Rectal smooth muscle tissue (tissue), 1 donor: ENCODE measurements around the gene SAMD15.

Experiments used
- H3K27ac ChIP-seq: one replicate; pipeline ENCODE4 v1.7.0; 2013; ENCODE audit warnings: low read depth, low read length, inconsistent platforms
- H3K27me3 ChIP-seq: one replicate; pipeline ENCODE4 v1.7.0; 2013; ENCODE audit warnings: low read length; ENCODE audit not compliant: control insufficient read depth, insufficient read depth
- H3K36me3 ChIP-seq: one replicate; pipeline ENCODE4 v1.7.0; 2013; ENCODE audit warnings: low read length; ENCODE audit not compliant: control insufficient read depth, insufficient read depth
- H3K4me1 ChIP-seq: one replicate; pipeline ENCODE4 v1.7.0; 2013; ENCODE audit warnings: low read length; ENCODE audit not compliant: control insufficient read depth, insufficient read depth
- H3K4me3 ChIP-seq: one replicate; pipeline ENCODE4 v1.7.0; 2013; ENCODE audit warnings: low read length
- H3K9ac ChIP-seq: one replicate; pipeline ENCODE4 v1.7.0; 2013; ENCODE audit warnings: low read length

The SAMD15 gene

DNA sequence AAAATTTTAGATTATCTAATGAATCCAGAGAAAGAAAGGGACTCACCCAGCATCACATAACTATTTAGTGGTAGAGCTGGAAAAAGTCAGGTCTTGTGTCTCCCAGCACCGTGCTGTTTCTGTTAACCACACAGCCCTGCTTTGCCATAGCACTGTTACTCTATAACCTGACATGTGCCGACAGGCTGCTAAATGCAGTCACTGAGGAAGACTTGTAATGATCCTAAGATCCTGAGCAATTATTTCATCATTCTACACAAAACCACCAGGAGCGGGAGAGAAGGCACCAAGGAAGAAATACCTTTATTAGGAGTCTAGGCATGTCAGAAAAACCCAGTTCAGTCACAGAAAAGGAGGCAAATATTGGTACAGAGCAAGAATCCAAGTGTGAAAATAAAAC is 49.2 kb downstream of the SAMD15 start:
- no peak overlapping the region for H3K9ac ChIP-seq
- H3K27me3 ChIP-seq = no peaks in the 10 kb centered on the region
- no peak overlapping the region for H3K27ac ChIP-seq
- no peak overlapping the region for H3K4me3 ChIP-seq
- H3K4me1 ChIP-seq = no peaks in the 10 kb centered on the region
- H3K36me3 ChIP-seq = peaks cover 40% of the 10 kb centered on the region

DNA sequence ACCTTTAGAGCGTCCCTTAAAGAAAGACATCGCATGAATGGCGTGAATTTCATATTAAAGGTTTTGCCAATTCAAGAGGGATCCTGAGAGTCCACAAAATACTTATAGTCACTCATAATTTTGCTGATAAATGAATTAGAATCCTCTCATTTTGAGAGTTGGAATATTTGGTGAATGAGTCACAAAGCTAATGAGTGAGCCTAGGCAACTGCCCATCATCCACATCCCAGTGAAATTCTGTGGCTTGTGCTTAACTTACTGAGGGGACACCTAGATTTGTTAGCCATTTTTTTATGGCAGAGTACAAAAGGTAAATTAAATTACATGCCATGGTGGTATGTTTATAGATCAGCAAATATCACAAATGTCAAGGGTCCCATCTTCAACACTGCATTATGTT is 58.9 kb downstream of the SAMD15 start:
- Histone ChIP-seq H3K27me3 (no peaks in the 10 kb centered on the region), H3K36me3 (peaks cover 20% of the 10 kb centered on the region), H3K4me1 (no peaks in the 10 kb centered on the region), H3K4me3 (no peak overlapping the region), H3K9ac (no peak overlapping the region), H3K27ac (no peak overlapping the region)

DNA sequence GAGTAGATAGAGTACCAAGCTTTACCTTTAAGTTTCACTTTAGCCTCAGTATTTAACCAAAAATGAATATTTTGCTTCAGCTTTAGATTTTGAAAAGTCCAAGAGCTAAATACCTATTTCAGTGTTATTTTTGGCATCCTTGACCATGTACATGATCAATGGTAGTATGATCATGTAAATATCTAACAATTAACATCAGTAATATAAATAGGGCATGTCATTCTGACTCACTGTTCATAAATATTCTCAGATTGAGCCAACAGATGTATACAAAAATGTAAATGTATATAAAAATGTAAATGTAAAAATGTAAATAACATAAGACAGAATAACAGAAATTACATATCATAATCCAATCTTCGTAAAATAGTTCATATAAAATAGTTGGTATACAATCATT is 61.4 kb downstream of the SAMD15 start:
- Histone ChIP-seq H3K4me1 (no peaks in the 10 kb centered on the region), H3K27me3 (no peaks in the 10 kb centered on the region), H3K4me3 (no peak overlapping the region), H3K36me3 (peaks cover 31% of the 10 kb centered on the region), H3K27ac (no peak overlapping the region), H3K9ac (no peak overlapping the region)

DNA sequence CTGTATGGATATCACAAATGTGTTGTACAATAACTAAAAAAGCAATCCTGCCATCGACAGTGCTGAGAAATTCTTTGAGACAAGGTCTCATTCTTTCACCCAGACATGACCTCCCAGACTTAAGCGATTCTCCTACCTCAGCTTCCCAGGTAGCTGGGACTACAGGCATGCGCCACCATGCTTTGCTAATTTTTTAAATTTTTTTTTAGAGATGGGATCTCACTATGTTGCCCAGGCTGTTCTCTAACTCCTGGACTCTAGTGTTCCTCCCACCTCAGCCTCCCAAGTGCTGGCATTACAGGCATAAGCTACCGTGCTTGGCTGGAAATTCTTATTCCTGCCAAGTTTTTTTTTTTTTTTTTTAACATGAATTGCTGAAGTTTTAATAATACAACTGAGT is 62.7 kb downstream of the SAMD15 start:
- H3K4me3 ChIP-seq = no peak overlapping the region
- H3K36me3 ChIP-seq = peaks cover 31% of the 10 kb centered on the region
- no peaks in the 10 kb centered on the region for H3K27me3 ChIP-seq
- no peak overlapping the region for H3K27ac ChIP-seq
- H3K9ac ChIP-seq = no peak overlapping the region
- no peaks in the 10 kb centered on the region for H3K4me1 ChIP-seq
